WTC11 (cell line): ENCODE results near the gene AQP9.

ENCODE experiments used
- JUN ChIP-seq: sonication (generic); formaldehyde crosslinking; IDR thresholded peaks from 2 replicates; pipeline ENCODE4 v1.8.0; 2023; ENCODE audit warnings: mild to moderate bottlenecking, missing genetic modification reagents
- TF ChIP-seq, protein P1 (sequence below): fragments of 200-600 bp; IDR thresholded peaks from 2 replicates; pipeline ENCODE4 v1.8.0; 2022; ENCODE audit warnings: antibody characterized with exemption
- TF ChIP-seq, protein P2 (sequence below): sonication (generic); formaldehyde crosslinking; IDR thresholded peaks from 2 replicates; pipeline ENCODE4 v1.8.0; 2022; ENCODE audit warnings: mild to moderate bottlenecking, missing genetic modification reagents

DNA sequence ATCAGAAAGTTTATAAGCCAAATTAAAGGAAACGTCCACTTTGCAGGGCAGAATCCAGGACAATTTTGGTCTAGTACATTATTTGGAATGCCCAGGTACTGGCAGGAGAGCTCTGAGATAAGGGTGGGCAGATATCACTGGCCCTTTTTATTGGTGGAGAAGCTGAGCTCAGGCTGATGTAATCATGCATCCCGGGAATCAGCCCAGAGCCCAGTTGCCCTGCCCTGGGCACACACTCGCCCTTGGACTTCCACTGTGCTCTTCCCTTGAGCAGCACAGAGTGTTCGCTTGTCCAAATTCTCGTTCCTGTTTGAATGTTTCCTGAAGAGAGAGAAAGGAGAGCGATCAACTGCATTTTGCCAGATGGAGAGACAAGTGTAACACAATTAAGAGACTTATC lies 3.7 kb downstream of the AQP9 start:
- TF ChIP-seq, protein P1, sequence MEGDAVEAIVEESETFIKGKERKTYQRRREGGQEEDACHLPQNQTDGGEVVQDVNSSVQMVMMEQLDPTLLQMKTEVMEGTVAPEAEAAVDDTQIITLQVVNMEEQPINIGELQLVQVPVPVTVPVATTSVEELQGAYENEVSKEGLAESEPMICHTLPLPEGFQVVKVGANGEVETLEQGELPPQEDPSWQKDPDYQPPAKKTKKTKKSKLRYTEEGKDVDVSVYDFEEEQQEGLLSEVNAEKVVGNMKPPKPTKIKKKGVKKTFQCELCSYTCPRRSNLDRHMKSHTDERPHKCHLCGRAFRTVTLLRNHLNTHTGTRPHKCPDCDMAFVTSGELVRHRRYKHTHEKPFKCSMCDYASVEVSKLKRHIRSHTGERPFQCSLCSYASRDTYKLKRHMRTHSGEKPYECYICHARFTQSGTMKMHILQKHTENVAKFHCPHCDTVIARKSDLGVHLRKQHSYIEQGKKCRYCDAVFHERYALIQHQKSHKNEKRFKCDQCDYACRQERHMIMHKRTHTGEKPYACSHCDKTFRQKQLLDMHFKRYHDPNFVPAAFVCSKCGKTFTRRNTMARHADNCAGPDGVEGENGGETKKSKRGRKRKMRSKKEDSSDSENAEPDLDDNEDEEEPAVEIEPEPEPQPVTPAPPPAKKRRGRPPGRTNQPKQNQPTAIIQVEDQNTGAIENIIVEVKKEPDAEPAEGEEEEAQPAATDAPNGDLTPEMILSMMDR: no peak
- TF ChIP-seq, protein P2, sequence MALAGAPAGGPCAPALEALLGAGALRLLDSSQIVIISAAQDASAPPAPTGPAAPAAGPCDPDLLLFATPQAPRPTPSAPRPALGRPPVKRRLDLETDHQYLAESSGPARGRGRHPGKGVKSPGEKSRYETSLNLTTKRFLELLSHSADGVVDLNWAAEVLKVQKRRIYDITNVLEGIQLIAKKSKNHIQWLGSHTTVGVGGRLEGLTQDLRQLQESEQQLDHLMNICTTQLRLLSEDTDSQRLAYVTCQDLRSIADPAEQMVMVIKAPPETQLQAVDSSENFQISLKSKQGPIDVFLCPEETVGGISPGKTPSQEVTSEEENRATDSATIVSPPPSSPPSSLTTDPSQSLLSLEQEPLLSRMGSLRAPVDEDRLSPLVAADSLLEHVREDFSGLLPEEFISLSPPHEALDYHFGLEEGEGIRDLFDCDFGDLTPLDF: no peak
- no peak for TF ChIP-seq JUN
